Neural crest cell (in vitro differentiated cells): ENCODE results near the gene IRF2BPL. TPM values are rescaled to one million over a fixed set of nuclear protein-coding genes. Genes with fewer than 3 reads are reported as not detected.

ENCODE experiments used
- DNase-seq: peaks from one replicate; pipeline ENCODE4 v3.0.0; 2021; ENCODE audit warnings: low read depth, mixed read lengths, low spot score
- H3K27ac Mint-ChIP-seq: one replicate; pipeline ENCODE4 v1.8.0; 2021; ENCODE audit warnings: mild to moderate bottlenecking, mixed read lengths; ENCODE audit not compliant: unreplicated experiment
- H3K27me3 Mint-ChIP-seq: 2 replicates; pipeline ENCODE4 v1.8.0; 2021; ENCODE audit warnings: low read depth, mild to moderate bottlenecking, mixed read lengths
- H3K36me3 Mint-ChIP-seq: 2 replicates; pipeline ENCODE4 v1.8.0; 2021; ENCODE audit warnings: low read depth, mild to moderate bottlenecking, mixed read lengths
- H3K4me1 Mint-ChIP-seq: 2 replicates; pipeline ENCODE4 v1.8.0; 2021; ENCODE audit warnings: mixed read lengths
- H3K4me3 Mint-ChIP-seq: one replicate; pipeline ENCODE4 v1.8.0; 2021; ENCODE audit warnings: mild to moderate bottlenecking, mixed read lengths
- H3K9me3 Mint-ChIP-seq: 2 replicates; pipeline ENCODE4 v1.8.0; 2021; ENCODE audit warnings: mixed read lengths
- CTCF ChIP-seq: fragments of 200-600 bp; sonication (generic); conservative IDR thresholded peaks from 2 replicates; pipeline ENCODE4 v1.5.0; 2021; ENCODE audit warnings: antibody characterized with exemption, mild to moderate bottlenecking
- long read RNA-seq: library from polyadenylated mRNA; unstranded; transcript quantifications from one replicate; pipeline ENCODE4 v2.0.0, GENCODE V29; 2020
- total RNA-seq: library from RNA; stranded (reverse); gene quantifications from 2 replicates; pipeline ENCODE4 v1.2.1, GENCODE V29; 2021

Gene IRF2BPL
- total RNA-seq, result 42.6 and 43.6 TPM in 2 replicates
- long read RNA-seq, result 0 reads

- peaks cover 4% of the 10 kb centered on the region for H3K36me3 Mint-ChIP-seq
- TF ChIP-seq CTCF, result no peak
- H3K27me3 Mint-ChIP-seq, result no peaks in the 10 kb centered on the region
- H3K27ac Mint-ChIP-seq, result peak within 1 kb of the TSS; percentile 87
- H3K4me1 Mint-ChIP-seq, result peaks cover 61% of the 10 kb centered on the region
- H3K4me3 Mint-ChIP-seq, result peak within 1 kb of the TSS; percentile 95
- DNase-seq, result peak; percentile 90
- no peaks in the 10 kb centered on the region for H3K9me3 Mint-ChIP-seq
Measured at GRCh38 chr14:77028384-77029231, at the start of gene IRF2BPL. IRF2BPL (minus strand) TSS chr14:77028708; CDS start chr14:77027792, 916 bp downstream.

- Mint-ChIP-seq H3K4me1 (peaks cover 43% of the 10 kb centered on the region), H3K36me3 (peaks cover 2% of the 10 kb centered on the region), H3K9me3 (peaks cover 6% of the 10 kb centered on the region), H3K4me3 (peak overlapping the region; percentile 61), H3K27ac (peak overlapping the region; percentile 43), H3K27me3 (no peaks in the 10 kb centered on the region)
- no peak for TF ChIP-seq CTCF
- no peak for DNase-seq
Measured at GRCh38 chr14:77077040-77077439, 48.5 kb upstream of the IRF2BPL start.

- H3K36me3 Mint-ChIP-seq, result peaks cover 2% of the 10 kb centered on the region
- peaks cover 41% of the 10 kb centered on the region for H3K4me1 Mint-ChIP-seq
- H3K27ac Mint-ChIP-seq, result peak overlapping the region; percentile 95
- DNase-seq, result no peak
- H3K4me3 Mint-ChIP-seq, result peak overlapping the region; percentile 61
- no peaks in the 10 kb centered on the region for H3K27me3 Mint-ChIP-seq
- peaks cover 6% of the 10 kb centered on the region for H3K9me3 Mint-ChIP-seq
- TF ChIP-seq CTCF, result no peak
Measured at GRCh38 chr14:77076113-77076631, 47.7 kb upstream of the IRF2BPL start.

DNA sequence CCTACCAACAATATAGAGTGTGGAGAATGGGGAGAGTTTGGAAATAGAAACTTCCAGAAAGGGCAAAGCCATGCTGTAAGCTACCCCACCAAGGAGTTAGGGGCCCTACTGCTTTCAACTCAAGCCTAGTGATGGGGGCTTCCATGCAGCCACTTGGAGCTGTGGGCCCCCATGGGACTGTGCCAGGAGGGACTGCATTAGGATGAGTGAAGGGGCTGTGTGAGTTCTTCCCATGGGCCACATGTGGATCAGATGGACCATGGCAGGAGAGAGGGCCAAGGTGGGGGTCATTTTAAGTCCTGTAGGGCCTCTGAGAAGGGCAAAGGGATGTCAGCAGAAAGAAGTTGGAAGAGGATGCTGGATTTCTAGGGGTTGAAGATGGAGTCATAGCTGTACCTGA is 46.5 kb upstream of the IRF2BPL start:
- H3K4me3 Mint-ChIP-seq, result peak overlapping the region; percentile 73

DNA sequence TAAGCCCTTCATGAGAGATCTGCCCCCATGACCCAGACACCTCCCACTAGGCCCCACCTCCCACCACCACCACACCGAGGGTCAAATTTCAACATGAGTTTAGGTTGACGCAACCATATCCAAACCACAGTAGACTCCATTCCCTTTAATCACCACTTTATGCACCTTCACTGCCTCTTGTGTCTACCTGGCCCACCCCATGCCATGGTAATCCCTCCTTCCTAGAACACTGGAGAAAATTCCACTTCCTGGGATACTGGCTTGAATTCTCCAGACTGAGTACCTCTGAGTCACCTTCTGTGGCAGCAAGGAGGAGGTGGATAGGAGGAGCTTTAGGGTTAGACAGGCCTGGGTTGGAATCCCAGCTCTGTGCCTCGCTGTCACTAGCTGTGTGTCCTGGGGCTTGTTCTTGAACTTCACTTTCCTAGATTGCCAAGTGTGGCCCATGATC is 43.5 kb upstream of the IRF2BPL start:
- Mint-ChIP-seq H3K4me1 (peaks cover 42% of the 10 kb centered on the region), H3K27me3 (no peaks in the 10 kb centered on the region), H3K36me3 (no peaks in the 10 kb centered on the region), H3K9me3 (no peaks in the 10 kb centered on the region), H3K4me3 (no peak overlapping the region), H3K27ac (no peak overlapping the region)
- TF ChIP-seq CTCF, result no peak
- no peak for DNase-seq

More for the DNA sequence above, 46.5 kb upstream of the IRF2BPL start:
- Mint-ChIP-seq H3K27ac (peak overlapping the region; percentile 91), H3K4me1 (peaks cover 48% of the 10 kb centered on the region), H3K9me3 (peaks cover 4% of the 10 kb centered on the region), H3K36me3 (no peaks in the 10 kb centered on the region), H3K27me3 (no peaks in the 10 kb centered on the region)
- no peak for TF ChIP-seq CTCF
- DNase-seq, result no peak
